AG09309 (cell line): ENCODE data around the gene CTXN3.
A peak's percentile ranks its signal among the peaks of the same experiment; 100 is the strongest.

Source experiments
- DNase-seq: peaks from one replicate; pipeline ENCODE4 v3.0.0-alpha.2; 2010; ENCODE audit warnings: low read depth
- H3K4me3 ChIP-seq: 2 replicates; pipeline ENCODE4 v1.5.1; 2011; ENCODE audit warnings: mild to moderate bottlenecking, low read depth, low read length, moderate library complexity; ENCODE audit not compliant: control insufficient read depth
- TF ChIP-seq, protein P1 (sequence below): IDR thresholded peaks from 2 replicates; pipeline ENCODE4 v1.5.1; 2011; ENCODE audit warnings: mild to moderate bottlenecking, low read depth, low read length, inconsistent platforms; ENCODE audit not compliant: insufficient read depth, control insufficient read depth; ENCODE audit errors: missing control alignments

The CTXN3 gene

DNA sequence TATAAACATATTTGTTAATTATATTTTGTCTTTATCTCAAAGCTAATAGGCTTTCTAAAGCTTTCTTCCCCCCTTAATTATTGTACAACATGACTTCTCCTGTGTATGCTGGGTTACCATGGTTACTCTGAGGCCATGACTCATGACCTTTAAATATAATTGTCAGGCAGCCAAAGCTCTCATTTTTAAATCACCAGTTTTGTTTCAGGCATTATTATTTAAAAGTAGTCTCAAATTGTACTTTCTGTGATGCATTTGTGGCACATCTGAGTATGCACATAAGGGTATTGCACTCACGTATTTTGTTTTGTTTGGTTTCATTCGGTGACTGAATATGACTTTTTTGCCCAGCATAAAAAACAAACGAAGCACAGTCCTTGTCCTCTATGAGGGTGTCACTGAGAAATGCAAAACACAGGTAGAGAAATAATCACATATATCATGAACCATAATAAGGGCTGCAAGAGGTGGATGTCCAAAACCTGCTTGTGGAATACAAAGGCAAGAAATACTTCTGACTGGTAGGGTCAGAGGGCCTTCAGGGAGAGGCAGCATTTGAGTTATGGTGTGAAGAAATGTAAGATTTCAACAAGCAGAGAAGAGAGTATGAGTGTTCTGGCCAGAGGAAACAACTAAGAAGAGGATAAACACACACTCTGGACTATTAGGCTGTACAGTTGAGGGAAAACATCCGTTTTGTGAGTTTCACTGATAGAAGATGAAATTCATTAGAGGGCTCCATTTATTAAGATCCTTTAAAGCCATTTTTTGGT, 56.4 kb downstream of the CTXN3 start:
- H3K4me3 ChIP-seq: no peak overlapping the region
- TF ChIP-seq, protein P1, sequence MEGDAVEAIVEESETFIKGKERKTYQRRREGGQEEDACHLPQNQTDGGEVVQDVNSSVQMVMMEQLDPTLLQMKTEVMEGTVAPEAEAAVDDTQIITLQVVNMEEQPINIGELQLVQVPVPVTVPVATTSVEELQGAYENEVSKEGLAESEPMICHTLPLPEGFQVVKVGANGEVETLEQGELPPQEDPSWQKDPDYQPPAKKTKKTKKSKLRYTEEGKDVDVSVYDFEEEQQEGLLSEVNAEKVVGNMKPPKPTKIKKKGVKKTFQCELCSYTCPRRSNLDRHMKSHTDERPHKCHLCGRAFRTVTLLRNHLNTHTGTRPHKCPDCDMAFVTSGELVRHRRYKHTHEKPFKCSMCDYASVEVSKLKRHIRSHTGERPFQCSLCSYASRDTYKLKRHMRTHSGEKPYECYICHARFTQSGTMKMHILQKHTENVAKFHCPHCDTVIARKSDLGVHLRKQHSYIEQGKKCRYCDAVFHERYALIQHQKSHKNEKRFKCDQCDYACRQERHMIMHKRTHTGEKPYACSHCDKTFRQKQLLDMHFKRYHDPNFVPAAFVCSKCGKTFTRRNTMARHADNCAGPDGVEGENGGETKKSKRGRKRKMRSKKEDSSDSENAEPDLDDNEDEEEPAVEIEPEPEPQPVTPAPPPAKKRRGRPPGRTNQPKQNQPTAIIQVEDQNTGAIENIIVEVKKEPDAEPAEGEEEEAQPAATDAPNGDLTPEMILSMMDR: no peak
- DNase-seq: peak; percentile 68

DNA sequence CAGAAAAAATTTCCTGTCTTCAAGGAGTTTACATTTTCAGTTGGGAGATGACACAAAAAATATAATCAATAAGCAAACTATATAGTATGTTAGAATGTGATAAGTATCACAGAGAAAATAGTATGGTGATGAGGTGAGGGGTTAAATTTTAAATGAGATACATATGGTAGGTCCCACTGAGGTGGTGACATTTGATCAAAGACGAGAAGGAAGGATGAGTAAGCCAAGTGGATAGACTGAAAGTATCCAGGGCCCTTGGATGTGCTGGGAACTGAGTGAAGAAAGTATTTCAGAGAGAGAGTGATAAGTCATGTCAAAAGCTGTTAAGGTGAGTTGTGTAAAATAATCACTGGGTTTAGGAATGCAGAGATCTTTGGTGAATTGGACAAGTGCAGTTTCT, 57.8 kb downstream of the CTXN3 start:
- TF ChIP-seq, protein P1: no peak
- no peak overlapping the region for H3K4me3 ChIP-seq
- no peak for DNase-seq

DNA sequence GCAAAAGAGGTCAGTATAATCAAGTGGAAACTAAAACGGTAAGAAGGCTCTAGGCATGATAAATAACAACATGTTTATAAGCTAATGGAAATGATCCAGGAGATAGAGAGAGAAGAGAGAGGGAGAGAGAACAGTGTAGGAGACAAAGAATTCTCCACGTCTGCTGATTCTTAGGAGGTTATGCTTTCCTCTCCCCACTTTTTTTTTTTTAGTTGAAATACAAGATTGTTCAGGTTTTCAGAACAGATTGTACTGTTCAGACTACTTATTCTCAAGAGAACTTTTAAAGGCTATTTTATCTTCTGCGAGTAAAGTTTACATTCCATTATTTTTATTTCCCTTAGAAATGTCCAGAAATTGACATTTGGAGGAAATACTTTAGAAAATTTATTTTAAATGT, 58.3 kb downstream of the CTXN3 start:
- TF ChIP-seq, protein P1: no peak
- no peak for DNase-seq

More for the DNA sequence above, 58.3 kb downstream of the CTXN3 start:
- no peak overlapping the region for H3K4me3 ChIP-seq
